Measurements from ENCODE around the gene DCST2.

DCST2 gene

GRCh38 chr1:155049651-155050559 lies 16.3 kb upstream of the DCST2 start:
- TF ChIP-seq GATA3 (IDR thresholded peaks at IDR 0.05; ENCODE audit: low read depth, low read length) (no peak), GATA2 (IDR thresholded peaks at IDR 0.05; ENCODE audit: low read depth, low read length) (no peak)

GRCh38 chr1:155048449-155049334 lies 15.1 kb upstream of the DCST2 start:
- no peak for TF ChIP-seq GATA3 (IDR thresholded peaks at IDR 0.05; ENCODE audit: low read depth, low read length)
- TF ChIP-seq GATA2 (IDR thresholded peaks at IDR 0.05; ENCODE audit: low read depth, low read length) = no peak

DNA sequence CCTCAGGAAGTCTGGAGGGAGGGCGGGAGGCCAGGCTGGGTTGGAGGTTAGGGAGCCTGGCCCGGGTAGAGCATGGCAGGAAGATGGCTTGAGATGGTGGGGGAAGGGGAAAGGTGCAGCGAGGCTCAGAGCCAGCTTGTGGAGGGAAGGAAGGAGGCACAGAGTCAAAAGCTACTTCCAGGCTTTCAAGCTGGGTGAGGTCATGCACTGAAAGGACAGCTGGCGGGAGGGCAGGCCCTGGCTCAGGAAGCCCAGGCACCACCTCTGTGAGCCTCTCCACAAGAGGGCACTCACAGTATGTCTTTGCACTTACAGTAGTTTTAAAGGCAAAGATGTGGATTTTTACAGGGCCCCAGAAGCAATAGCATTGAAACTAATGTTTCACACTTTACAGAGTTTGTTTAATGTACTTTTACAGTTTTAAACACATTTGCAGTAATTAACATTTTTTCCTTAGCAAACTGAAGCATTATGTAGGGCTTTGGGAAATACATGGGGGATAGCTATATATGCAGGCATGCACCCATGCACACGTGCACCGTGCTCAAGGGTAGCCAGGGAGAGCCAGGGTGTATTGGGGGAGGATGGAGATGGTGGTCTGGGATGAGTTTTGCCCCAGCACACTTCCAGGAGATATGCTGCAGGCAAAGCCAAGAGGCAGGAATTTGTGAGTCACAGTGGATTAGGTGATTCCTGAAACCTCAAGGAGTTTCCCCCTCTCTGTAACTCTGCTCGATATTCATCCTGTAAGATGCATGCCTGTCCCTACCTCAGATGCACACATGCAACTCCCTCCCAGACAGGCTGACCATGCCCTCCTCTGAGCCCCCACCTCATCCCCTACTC lies 11.5 kb upstream of the DCST2 start:
- no peak for TF ChIP-seq GATA2 (IDR thresholded peaks at IDR 0.05; ENCODE audit: low read depth, low read length)
- TF ChIP-seq GATA3 (IDR thresholded peaks at IDR 0.05; ENCODE audit: low read depth, low read length) = no peak

GRCh38 chr1:155044365-155044764 lies 10.8 kb upstream of the DCST2 start:
- TF ChIP-seq GATA2 (IDR thresholded peaks at IDR 0.05; ENCODE audit: low read depth, low read length) = no peak
- no peak for TF ChIP-seq GATA3 (IDR thresholded peaks at IDR 0.05; ENCODE audit: low read depth, low read length)

- TF ChIP-seq GATA2 (IDR thresholded peaks at IDR 0.05; ENCODE audit: low read depth, low read length) = no peak
- no peak for TF ChIP-seq GATA3 (IDR thresholded peaks at IDR 0.05; ENCODE audit: low read depth, low read length)
These were observed 10.2 kb upstream of the DCST2 start for GRCh38 chr1:155043793-155044192.

GRCh38 chr1:155043301-155043702 lies 9.7 kb upstream of the DCST2 start:
- TF ChIP-seq GATA3 (IDR thresholded peaks at IDR 0.05; ENCODE audit: low read depth, low read length) (no peak), GATA2 (IDR thresholded peaks at IDR 0.05; ENCODE audit: low read depth, low read length) (no peak)

- TF ChIP-seq GATA2 (IDR thresholded peaks at IDR 0.05; ENCODE audit: low read depth, low read length) (no peak), GATA3 (IDR thresholded peaks at IDR 0.05; ENCODE audit: low read depth, low read length) (no peak)
These were observed 9.2 kb upstream of the DCST2 start for GRCh38 chr1:155042789-155043188.

- no peak for TF ChIP-seq GATA2 (IDR thresholded peaks at IDR 0.05; ENCODE audit: low read depth, low read length)
- no peak for TF ChIP-seq GATA3 (IDR thresholded peaks at IDR 0.05; ENCODE audit: low read depth, low read length)
These were observed 6.9 kb upstream of the DCST2 start for GRCh38 chr1:155040358-155041093.

DNA sequence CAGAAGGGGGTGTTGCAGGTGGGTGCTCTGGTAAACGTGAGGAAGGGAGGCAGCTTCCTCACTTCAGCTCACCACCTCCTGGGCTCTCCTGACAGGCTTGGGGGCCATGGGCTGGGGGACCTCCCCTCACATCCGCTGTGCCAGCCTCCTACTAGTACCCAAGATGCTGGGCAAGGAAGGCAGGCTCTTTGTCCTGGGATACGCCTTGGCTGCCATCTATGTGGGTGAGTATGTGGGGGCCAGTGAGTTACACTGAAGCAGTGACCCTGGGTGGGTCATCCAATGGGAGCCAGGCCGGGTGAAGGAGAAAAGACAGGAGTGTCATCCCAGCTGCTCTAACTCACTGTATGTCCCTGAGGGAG lies 5.7 kb upstream of the DCST2 start:
- TF ChIP-seq GATA3 (IDR thresholded peaks at IDR 0.05; ENCODE audit: low read depth, low read length) (no peak), GATA2 (IDR thresholded peaks at IDR 0.05; ENCODE audit: low read depth, low read length) (no peak)

DNA sequence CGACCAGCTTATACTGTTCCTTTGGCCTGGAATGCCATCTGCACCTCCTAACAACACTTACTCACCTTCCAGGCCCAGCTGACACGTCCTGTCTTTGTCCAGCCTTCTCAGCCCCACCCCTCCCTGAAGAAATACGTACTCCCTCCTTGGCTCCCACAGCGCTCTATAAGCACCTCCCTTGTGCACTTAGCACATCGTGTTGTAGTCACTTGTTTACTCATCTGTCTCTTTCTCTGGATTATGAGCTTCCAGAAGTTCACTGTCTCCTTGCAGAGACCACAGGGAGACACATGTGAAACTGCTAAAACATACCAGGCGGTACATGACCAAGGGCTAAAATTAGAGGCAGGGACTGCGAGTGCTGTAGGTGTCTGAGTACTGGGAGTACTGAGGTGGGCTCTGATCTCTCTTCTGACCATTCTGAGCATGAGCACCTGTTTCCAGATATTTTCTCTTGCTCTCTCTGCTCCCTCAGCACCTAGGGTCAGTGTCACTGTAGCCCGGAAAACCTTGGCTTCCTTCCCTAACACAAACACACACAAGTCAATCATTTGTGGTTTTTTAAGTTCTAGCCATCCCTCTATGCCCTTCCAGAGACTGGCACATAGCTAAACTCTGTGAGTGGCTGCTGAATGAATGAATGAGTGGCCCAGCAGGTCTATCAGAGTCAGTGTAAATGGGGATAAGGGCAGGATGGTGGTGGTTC lies 5.2 kb upstream of the DCST2 start:
- TF ChIP-seq GATA3 (IDR thresholded peaks at IDR 0.05; ENCODE audit: low read depth, low read length) = no peak
- TF ChIP-seq GATA2 (IDR thresholded peaks at IDR 0.05; ENCODE audit: low read depth, low read length) = no peak

DNA sequence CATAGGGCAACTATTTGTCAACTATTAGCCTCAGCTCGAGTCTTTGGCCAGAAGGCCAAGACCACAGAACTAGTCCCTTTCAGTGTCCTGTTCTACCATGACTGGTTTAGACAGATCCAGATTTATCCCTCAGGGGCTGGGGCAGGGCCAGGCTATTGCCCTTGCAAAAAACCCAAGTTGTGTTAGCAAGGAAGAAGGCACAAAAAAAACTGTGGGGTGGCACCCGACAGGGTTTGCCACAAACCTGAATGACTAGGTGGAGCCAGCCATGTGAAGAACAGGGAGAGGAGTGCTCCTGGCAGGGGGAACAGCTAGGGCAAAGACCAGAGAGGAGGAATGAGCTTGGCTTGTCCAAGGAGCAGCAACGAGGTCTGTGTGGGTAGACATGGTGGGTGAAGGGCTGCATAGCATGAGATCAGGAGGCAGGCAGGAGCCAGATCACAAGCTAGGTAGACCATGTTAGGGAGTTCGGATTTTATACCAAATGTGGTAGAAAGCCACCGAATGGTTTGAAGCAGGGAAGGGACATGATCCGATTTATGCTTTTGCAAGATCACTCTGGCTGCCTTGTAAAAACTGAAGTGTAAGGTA lies 4.4 kb upstream of the DCST2 start:
- TF ChIP-seq GATA2 (IDR thresholded peaks at IDR 0.05; ENCODE audit: low read depth, low read length) (no peak), GATA3 (IDR thresholded peaks at IDR 0.05; ENCODE audit: low read depth, low read length) (no peak)

DNA sequence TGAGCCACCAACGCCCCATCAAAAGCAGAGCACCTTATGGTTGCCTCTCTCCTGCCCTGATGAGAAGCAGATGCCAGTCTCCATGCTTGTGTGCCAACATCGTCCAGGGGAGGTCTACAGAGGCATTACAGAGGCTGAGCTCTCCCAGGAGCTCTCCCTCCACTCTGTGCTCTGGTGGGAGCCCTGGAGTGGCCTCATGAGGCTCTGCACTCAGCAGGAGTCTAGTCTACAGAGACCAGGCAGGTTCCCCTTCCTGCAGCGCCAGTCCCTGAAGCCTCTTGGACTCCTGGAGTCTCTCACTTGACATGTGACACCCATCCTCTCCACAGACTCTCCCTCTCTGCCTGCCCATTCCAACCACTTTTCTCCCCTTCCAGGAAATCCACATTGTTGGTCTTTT lies 3.5 kb upstream of the DCST2 start:
- TF ChIP-seq GATA3 (IDR thresholded peaks at IDR 0.05; ENCODE audit: low read depth, low read length) (no peak), GATA2 (IDR thresholded peaks at IDR 0.05; ENCODE audit: low read depth, low read length) (no peak)

All from SH-SY5Y (cell line).